G401 (cell line): Measurements from ENCODE around the gene FLT1. TPM values are rescaled to one million over a fixed set of nuclear protein-coding genes. Genes with fewer than 3 reads are reported as not detected.

Experiments used
- DNase-seq: peaks from one replicate; pipeline ENCODE4 v3.0.0-alpha.2; 2015; ENCODE audit warnings: low spot score
- in situ Hi-C: cut with HindIII; loops from 2 replicates; pipeline ENCODE4 v1.10.0; 2016; ENCODE audit warnings: low sequenced_read_pairs, mixed read lengths
- total RNA-seq: library from RNA; depleted of rRNA; stranded (reverse); fragments of >200 nt; shearing (Covaris generic); gene quantifications from 2 replicates; pipeline ENCODE4 v1.2.3, GENCODE V29; 2014

Gene FLT1
- total RNA-seq, 1 experiment from 2014 or later = not detected

DNA sequence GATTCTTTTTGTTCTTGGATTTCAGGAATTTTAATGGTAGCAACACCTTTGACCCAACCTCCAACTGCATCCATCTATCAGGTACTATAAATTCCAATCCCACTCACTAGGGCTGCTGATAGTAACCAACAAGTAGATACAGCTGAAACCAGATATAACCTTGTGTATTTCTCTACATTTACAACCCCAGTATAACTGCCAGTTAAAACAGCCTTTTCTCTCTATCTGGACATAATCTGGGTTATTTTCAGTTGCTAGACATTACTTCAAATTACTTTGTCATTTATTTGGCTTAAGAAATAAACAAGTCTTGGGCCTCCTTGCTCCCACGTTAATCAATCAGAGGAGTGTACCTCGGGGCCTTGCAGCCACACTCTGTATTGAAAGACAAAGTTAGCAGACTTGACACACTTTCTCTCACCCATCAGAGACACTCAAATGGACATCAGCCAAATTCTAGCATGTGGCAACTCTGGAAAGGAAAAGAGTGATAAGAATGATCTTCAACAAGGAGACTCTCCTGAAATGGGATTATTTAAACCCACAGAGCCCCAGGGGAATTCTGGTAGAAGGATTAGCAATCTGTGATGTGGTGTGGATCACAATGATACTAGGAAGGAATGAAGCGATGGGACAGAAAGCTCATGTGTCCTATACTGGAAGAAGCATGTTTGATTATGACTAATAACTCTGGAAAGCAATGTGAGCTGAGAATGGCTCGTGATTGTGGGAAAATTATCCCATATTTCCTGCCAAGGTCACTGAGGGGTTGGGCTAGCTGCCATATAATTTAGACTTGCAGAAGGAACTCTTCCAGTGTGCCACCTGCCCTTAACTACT is 157.5 kb downstream of the FLT1 start:
- in situ Hi-C loops = no loop called here
- peak; percentile 17 for DNase-seq

DNA sequence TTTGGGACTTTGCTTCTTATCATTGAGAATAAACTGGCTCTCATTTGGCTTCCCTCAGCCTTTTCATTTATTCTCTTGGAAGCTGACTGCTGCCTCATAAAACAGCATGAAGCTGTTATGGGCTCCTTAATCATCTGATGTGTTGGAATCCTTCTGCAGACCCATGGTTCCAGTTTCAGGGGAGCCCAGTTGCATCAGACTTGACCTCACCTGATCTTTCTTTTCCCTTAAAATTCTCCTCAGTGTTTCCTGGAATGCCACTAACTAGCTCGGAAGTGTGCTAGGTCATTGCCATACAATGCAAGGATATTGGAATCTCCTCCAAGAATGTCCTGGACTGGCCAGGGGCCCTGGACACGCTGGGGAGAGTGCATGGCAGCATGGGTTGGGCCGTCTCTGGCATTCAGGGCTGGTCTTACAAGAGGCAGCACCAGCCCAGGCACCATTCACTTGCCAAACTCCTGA is 158.7 kb downstream of the FLT1 start:
- in situ Hi-C loops = no loop called here
- no peak for DNase-seq

- no peak for DNase-seq
- in situ Hi-C loops = no loop called here
These were observed 161.6 kb downstream of the FLT1 start for GRCh38 chr13:28333204-28333881.

DNA sequence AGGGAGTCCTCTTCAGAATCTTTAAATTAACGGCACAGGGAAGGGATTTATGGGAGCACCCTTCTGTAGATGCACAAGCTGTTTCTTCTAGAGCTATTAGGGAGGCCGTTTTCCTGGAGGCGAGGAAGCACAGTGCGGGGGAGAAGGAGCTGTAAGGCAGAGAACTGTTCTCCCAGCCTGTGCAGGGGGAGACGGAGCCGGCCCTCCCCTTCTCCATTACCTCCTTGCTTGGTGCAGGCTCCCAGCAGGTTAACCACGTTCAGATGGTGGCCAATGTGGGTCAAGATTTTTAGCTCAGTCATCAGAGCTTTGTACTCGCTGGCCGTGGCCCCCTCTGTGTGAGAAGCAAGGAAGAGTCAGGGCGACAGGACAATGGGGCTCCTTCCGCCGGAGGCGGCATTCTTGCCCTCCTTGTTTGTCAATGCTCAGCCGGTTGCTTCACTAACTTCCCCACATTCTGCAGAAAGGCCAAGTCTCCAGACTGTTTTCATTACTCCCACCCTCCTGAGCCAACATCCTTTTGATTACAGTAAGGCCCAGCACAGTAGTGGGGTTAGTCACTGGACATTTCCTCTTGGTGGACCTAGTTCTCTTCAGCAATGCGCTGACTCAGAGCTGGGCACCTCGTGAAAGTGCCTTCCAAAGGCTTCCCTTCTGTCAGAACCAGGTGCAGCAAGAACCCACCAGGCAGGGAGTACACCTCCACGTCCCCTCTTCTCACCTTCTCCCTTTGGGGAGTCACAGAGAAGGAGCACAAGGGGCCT is 165.4 kb downstream of the FLT1 start:
- no peak for DNase-seq
- in situ Hi-C loops = no loop called here

DNA sequence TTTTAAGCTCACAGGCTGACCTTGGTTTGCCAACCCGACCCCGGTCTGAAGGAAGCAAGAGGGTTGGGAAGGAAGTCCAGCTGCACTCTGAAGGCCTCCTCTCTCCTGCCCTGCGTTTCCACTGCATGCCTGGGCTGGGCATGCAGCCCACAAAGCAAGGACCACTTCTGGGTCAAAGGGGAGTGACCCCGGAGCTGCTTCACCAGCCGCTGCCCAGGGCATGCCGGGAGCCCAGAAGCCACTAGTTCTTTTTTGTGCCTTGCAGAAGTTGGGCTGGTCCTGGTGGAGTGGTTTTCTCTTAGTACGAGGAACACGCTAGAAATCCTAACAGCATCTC is 166.7 kb downstream of the FLT1 start:
- in situ Hi-C loops = no loop called here
- DNase-seq = no peak

DNA sequence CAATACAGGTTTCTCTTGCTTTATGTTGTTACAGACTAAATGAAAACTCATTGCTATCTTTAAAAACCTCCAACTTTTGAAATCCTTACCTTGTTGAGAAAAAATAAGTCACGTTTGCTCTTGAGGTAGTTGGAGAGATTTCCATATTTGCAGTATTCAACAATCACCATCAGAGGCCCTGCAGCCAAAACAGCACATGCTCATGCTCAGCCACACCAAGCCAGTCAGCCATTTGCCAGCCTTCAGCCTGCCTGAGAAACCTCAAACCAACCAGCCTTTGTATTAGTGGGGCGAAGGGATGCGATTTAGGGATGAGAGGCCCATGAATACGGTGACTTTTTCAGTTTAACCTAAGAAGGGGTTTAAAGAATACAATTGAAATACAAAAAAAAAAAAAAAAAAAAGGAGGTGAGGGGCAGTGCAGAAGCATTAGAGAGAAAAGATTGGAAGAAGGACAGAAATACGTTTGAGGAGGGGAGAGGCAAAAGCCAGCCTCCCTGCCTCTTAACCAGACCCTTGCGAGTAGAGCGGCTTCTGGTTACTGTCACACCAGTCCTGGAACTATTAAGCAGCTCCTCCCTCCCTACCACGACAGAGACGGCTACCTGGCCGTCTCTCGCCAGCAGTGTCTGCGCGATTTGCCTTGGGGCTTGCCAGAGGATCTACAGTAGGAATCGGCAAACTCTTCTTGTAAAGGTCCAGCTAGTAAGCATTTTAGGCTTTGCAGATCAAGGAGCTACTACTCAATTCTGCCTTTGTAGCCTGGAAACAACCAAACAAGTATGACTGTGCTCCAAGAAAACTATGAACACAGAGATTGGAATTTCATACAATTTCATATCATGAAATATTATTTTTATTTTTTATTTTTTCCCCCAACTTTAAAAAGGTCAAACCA is 167.3 kb downstream of the FLT1 start:
- in situ Hi-C loops = no loop called here
- no peak for DNase-seq

DNA sequence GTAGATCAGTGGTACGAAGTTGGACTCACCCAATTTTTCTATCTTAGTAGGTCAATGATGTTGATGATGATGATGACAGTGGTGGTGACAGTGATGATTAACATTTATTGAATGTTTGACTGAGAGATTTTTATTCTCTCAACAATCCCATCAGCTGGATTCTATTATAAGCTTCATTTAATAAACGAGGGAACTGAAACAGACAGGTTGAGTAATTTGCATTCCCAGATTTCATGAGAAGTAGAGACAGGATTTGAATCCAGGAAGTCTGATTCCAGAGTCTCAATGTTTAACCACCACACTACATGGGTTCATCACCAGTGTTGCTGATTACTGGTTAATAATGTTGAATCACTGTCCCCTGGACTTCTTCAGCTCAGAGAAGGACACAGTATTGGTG is 168.9 kb downstream of the FLT1 start:
- no peak for DNase-seq
- in situ Hi-C loops = no loop called here

DNA sequence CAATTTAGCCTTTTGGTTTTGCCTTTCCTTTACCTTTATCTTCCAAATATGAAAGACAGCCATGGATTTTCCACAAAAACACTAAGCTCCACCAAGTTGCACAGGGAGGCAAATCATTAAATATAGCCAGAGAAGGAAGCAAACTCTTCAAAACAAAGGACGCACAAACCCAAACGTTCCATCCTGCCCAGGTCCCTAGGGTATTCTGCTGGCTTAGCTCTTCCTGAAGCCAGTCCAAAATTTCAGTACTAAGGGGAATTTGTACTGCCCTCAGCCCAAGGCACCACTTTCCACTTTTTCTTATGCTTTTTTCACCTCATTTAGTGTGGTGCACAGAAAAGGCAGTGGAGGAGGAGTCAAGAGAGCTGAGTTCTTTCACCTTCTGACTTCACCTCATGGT is 169.9 kb downstream of the FLT1 start:
- no peak for DNase-seq
- in situ Hi-C loops = no loop called here

DNA sequence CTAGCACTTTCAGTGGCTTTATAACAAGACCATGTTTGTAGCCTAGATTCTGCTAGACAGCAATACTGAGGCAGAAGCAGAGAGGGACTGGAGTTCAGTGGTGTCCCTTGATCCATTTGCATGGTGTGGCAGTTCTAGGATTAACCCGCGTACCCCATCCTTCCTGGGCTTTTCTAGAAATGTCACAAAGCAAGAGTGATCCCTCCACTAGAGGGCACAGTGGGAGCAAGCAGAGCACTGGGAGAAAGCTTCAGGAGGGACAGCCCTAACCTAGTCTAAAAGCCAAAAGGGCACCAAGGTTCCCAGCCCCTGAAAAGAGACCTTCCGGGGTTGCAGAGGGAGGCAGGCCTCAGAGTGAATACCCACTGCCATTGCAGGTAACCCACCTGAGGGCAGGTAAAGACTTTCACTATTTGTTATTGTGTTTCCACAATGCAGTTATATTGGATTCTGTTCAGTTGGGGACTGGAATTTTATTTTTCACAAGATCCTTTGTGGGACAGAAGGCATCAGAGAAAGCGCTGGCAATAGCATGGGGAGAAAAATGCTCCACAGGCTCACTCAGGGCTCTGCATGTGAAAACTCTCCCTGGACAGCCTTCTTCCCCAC is 170.6 kb downstream of the FLT1 start:
- in situ Hi-C loops = no loop called here
- peak; percentile 75 for DNase-seq

GRCh38 chr13:28322256-28322905 is 172.5 kb downstream of the FLT1 start:
- DNase-seq = no peak
- in situ Hi-C loops = no loop called here

DNA sequence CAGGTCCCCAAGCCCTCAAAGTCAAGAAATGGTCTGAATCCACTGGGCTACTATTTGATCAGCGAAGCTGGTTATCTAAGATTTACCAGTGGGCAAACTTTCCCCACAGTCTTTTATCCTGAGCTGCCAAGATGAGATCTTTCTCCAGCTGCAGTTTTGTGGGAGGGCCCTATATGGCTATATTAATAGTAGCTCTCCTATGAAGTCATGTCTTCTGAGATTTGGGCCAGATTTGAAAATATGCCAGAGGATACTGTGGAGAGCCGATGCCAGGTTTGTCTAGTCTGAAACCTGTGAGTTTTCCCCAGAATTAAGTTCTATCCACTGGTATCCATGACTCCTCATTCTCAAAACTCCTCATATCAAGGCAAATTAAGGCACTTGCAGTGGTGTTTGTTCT is 173.2 kb downstream of the FLT1 start:
- in situ Hi-C loops = no loop called here
- no peak for DNase-seq

DNA sequence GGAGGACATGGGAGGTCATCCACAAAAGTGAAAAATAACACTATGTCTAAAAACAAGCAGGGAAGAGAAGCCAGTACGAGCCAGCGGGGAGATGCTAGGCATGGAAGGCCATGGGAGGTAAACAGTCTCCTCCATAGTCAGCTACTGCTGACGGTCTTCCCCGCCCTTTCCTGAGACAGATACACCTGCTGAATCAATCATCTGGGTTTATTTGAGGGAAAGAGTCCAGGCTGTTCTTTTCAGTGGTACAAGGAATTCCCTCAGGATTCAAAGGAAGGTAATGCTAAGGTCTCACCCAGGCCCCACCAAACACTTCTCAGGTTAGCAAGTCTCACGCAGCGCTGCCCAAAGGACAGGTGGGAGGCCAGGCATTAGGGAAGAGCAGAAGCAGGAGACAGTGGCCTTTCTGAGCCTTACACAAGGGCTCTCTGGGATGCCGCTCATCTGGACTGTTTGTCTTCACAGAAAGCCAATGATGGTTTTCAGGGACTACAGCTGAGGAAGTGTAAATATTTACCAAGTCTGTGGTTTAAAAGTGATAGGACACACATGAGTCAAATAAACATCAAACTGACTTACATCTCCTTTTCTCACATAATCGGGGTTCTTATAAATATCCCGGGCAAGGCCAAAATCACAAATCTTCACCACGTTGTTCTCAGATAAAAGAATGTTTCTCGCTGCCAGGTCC is 173.9 kb downstream of the FLT1 start:
- DNase-seq = no peak
- in situ Hi-C loops = no loop called here

GRCh38 chr13:28320209-28320608 is 174.7 kb downstream of the FLT1 start:
- no peak for DNase-seq
- in situ Hi-C loops = no loop called here

- no peak for DNase-seq
- in situ Hi-C loops = no loop called here
These were observed 175.4 kb downstream of the FLT1 start for GRCh38 chr13:28319528-28319927.

DNA sequence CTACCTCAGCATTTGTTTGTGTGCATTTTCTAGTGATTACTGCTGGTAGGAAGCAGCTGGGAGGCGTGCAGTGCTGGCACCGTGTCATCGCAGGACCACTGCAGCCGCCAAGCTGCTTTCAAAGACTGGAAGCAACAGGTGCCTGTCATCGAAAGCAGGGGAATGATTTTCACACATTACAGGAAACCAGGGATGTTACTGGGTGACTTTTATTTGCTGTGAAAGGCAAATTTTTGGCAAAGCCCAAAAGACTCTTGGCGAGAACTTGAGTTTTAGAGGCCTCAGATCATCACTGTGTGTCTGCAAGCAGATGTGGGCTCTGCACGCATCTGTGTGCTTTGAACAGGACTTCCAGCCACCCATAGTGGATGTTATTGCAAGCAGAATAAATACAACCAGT is 176.4 kb downstream of the FLT1 start:
- in situ Hi-C loops = no loop called here
- no peak for DNase-seq

- in situ Hi-C loops = no loop called here
- no peak for DNase-seq
These were observed 178.1 kb downstream of the FLT1 start for GRCh38 chr13:28316836-28317235.

GRCh38 chr13:28316129-28316528 is 178.8 kb downstream of the FLT1 start:
- in situ Hi-C loops = no loop called here
- DNase-seq = no peak

- no peak for DNase-seq
- in situ Hi-C loops = no loop called here
These were observed 180.0 kb downstream of the FLT1 start for GRCh38 chr13:28314879-28315278.
